ENCODE results near the gene RPS6KB2. TPM values are rescaled to one million over a fixed set of nuclear protein-coding genes. Genes with fewer than 3 reads are reported as not detected.

The RPS6KB2 gene
- total RNA-seq, 1 experiment from 2014 or later, result 46.6 TPM

DNA sequence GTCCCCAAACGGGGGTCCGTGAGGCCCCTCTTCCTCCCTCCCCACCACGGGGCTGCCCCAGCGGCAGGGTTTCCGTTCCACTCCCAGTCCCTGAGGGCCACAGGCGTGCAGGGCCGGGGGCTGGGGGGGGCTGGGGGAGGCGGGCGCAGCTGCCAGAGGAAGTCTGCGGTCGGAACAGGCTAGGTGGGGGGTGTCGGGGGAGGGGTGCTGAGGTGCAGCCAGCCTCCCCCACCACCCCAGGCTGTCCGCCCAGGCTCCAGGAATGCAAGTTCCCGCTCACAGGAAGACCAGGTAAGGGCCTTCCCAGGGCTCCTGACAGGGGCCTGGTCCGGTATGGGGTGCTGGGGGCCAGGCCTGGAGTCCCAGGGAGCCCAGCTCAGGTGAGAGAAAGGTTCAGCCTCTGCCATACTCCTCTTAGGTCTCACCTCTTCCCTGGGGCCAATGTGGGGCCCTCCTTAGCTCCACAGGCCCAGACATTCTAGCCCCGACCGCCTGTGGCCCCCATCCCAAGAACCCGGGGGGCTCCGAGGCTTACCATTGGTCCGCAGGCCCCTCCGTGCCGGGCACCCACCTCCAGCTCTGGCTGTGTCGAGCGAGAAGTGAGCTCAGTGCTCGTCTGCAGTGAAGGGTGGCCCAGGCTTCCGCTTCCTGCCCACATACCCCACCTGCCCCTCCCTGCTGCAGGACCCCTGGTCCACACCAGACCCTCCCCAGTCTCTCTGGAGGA is 9.0 kb downstream of the RPS6KB2 start, which contains the start of gene PTPRCAP:
TSS of gene PTPRCAP (minus strand) at position 601 of the 727 bp plus-strand sequence. CDS start at position 538, 63 bp downstream.
- no peak for DNase-seq (ENCODE audit: low read depth)

GRCh38 chr11:67437809-67438157 is 9.5 kb downstream of the RPS6KB2 start:
- in situ Hi-C loops (cut with HindIII; ENCODE audit: low pct_unique_long_range_greater_than_20kb, low sequenced_read_pairs), result no loop called here
- no peak for DNase-seq (ENCODE audit: low read depth)

More for the DNA sequence above, 9.0 kb downstream of the RPS6KB2 start, which contains the start of gene PTPRCAP:
- in situ Hi-C loops (cut with HindIII; ENCODE audit: low pct_unique_long_range_greater_than_20kb, low sequenced_read_pairs), result no loop called here

GRCh38 chr11:67438158-67438902 is 10.0 kb downstream of the RPS6KB2 start:
- in situ Hi-C loops (cut with HindIII; ENCODE audit: low pct_unique_long_range_greater_than_20kb, low sequenced_read_pairs), result no loop called here

GRCh38 chr11:67439321-67440228 is 11.3 kb downstream of the RPS6KB2 start:
- peak; percentile 33 for DNase-seq (ENCODE audit: low read depth)
- in situ Hi-C loops (cut with HindIII; ENCODE audit: low pct_unique_long_range_greater_than_20kb, low sequenced_read_pairs), result no loop called here

More at GRCh38 chr11:67438158-67438902, 10.0 kb downstream of the RPS6KB2 start:
- no peak for DNase-seq (ENCODE audit: low read depth)

DNA sequence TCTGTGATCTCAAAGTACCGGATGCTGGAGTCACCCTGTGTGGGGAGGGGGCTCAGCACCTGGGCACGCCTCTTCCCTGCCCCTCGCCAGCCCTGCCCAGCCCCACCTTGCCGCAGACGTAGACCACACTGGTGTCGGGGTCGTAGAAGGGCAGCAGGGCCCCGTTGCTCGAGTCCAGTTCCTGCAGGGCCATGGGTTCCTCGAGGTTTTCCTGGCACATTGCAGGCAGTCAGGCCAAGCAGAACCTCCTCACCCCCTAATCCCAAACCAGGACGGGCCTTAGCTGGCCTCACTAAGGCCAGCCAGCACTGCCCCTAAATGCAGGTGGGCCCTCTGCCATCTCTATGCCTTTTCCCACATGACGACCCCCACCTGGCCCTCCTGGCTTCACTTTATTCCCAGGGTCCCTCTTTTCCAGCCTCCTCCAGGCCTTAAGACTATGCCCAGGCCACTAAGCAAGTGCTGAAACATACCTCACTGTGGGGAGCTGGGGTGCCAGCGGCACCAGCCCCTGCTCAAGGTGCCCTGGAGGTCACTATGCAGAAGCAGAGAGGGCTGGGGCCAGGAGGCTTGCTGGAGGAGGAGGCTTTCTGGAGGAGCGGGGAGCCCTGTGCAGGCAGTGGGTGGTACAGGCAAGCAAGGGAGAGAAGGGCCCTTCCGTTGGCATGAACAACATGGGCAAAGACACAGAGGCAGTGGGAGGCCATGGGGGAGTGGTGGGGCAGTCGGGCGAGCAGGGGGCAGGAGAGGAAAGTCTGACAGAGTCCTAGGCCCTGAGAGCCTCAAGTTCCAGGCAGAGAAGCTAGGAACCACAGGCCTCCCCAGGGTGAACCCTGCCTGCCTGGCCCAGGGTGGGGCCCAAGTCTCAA is 12.2 kb downstream of the RPS6KB2 start:
- in situ Hi-C loops (cut with HindIII; ENCODE audit: low pct_unique_long_range_greater_than_20kb, low sequenced_read_pairs), result no loop called here
- DNase-seq (ENCODE audit: low read depth), result no peak

- in situ Hi-C loops (cut with HindIII; ENCODE audit: low pct_unique_long_range_greater_than_20kb, low sequenced_read_pairs), result no loop called here
- DNase-seq (ENCODE audit: low read depth), result no peak
These were observed 12.8 kb downstream of the RPS6KB2 start for GRCh38 chr11:67441098-67441563.

DNA sequence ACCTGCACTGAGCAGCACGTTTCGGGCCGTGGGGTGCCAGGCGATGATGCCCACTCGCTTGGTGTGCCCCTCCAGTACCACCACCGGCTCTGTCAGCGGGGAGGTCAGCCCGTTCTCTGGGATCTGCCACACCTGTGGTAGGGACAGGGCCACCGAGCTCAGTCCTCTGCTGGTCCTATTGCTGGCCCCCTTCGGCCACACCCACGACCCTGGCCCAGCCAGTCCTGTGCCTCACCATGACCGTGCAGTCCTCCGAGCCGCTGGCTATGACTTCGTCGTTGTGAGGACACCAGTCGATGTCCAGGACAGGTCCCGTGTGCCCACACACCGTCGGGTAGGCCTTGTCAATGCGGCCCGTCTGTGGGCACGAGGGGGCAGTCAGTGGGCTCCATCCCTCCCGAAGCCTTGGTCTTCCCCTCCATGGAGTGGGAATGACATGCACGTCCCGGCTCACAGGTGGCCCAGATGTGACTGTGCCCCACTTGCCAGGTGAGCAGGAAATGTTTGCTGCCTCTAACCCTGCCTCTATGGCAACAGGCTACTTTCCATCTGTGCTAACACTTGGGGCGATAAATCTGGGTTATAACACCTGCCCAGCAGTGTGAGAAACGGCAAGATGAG is 13.5 kb downstream of the RPS6KB2 start:
- DNase-seq (ENCODE audit: low read depth), result no peak
- in situ Hi-C loops (cut with HindIII; ENCODE audit: low pct_unique_long_range_greater_than_20kb, low sequenced_read_pairs), result no loop called here

DNA sequence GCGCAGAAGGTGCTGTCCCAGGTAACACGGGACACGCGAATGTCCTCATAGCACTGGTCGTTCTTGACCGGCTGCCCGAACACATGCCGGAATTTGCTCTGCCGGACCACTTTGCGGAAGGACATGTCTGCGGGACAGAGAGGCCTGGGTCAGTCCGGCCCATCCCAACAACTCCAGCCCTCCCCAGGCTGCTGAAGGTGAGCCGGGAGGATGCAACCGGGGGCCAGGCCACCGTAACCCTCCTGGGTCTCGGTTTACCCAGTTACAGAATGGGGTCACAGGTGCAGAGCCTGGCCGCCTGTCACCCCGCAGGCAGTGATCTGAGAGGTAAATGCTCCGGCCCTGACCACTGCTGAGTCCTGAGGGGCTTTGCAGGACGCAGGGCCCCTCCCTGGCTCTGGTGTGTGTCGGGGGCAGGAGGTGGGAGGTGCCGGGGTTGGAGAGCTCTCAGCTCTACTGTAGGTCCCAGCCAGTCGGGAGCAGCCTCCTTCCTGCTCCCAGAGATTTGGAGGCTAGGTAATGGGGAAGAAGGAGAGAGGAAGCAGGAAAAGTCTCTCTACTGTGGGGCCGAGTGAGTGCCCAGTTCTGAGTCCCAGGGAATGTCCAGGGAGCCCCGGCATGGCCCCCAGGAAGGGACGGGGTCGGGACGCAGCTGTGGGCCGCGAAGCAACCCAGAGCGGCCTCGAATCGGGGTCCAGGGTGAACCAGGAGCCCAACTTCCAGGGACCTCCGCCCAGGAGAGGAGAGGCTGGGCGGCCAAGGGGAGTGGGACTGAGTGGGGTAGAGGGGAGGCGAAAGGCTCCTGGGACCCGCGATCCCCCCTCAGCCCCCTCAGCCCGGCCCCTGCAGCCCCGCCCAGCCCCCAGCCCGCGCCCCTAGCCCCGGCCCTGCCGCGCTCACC is 14.5 kb downstream of the RPS6KB2 start:
- no peak for DNase-seq (ENCODE audit: low read depth)
- in situ Hi-C loops (cut with HindIII; ENCODE audit: low pct_unique_long_range_greater_than_20kb, low sequenced_read_pairs), result no loop called here

DNA sequence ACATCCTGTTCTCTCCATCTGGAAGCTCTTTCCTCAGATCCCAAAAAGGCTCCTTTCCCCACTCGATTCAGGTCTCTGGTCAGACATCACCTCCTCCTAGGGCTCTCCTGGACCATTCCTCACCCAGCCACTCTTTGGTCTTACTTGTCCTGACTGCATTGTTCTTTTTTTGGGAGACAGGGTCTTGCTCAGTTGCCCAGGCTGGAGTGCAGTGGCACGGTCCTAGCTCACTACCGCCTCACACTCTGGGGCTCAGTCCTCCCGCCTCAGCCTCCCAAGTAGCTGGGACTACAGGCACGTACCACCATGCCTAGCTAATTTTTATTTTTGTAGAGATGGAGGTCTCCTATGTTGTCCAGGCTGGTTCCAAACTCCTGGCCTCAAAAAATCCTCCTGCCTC is 17.2 kb downstream of the RPS6KB2 start:
- in situ Hi-C loops (cut with HindIII; ENCODE audit: low pct_unique_long_range_greater_than_20kb, low sequenced_read_pairs), result no loop called here
- no peak for DNase-seq (ENCODE audit: low read depth)

GRCh38 chr11:67448220-67448609 is 19.9 kb downstream of the RPS6KB2 start:
- in situ Hi-C loops (cut with HindIII; ENCODE audit: low pct_unique_long_range_greater_than_20kb, low sequenced_read_pairs), result no loop called here
- DNase-seq (ENCODE audit: low read depth), result no peak

DNA sequence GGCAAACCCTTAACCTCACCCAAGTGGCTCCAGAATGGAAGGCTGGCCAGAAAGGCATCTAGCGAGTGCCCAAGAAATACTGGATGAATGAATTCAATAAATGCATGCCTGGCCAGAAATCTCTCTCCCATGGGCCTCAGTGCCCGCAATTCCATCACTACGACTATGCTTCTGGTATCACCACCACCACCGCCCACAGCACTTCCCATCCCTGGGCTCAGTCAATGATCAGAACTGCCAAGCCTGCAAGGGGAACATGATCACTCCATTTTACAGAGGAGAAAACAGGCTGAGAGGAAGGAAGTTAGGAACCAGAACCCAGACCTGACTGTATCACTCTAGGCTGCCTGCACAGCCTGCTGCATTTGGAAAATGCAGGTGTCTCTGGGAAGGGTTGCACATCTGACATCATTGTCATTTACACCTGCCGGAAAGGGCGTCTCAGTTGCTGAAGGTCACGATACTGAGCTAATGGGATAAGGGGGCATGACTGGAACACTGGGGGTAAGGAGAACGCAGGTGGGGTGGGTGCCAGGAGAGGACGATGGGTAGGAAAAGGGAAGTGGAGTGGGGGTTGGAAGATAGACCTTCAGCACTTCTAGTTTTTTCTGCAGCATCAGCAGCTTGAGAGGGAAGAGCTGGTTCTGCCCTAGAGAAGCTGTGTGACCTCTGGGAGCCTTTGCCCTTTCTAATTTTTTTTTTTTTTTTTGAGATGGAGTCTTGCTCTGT is 21.0 kb downstream of the RPS6KB2 start:
- DNase-seq (ENCODE audit: low read depth), result no peak
- in situ Hi-C loops (cut with HindIII; ENCODE audit: low pct_unique_long_range_greater_than_20kb, low sequenced_read_pairs), result no loop called here

DNA sequence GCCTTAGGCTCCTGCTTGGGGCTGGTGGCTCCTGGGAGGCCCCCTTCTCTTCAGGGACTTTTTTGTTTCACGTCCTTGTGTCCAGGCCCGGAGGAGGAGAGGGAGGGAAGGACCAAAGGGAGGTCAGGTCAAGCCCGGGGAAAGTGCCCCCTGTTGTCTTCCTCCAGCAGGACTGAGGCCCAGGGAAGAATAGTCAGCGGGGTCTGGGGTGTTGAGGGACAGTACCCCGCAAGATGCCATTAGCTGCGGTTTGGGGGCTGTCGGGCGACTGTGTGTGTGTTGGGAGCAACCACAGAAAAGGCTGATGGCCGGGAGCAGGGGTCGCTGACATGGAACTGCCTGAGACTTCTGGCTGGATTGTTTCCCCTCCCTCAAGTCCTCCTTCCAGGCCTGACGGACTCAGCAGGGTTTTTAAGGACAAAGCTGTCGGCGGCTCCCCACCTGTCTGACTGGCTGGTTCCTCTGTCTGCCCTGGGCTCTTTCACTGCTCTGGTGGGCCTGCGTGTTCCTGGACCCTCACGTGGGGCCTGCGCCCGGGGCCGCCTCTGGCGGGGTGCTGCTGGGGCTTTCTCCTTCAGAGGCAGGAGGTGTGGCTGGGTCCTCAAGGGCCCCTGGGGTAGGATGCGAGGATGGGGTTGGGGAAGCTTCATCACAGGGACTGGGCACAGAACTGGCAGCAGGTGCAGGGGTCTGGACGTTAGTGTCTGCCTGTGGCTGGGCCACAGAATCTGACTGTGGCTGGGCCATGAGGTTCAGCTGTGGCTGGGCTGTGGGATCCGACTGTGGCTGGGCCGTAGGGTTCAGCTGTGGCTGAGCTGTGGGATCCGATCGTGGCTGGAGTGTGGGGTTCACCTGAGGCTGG is 22.7 kb downstream of the RPS6KB2 start:
- in situ Hi-C loops (cut with HindIII; ENCODE audit: low pct_unique_long_range_greater_than_20kb, low sequenced_read_pairs), result no loop called here
- no peak for DNase-seq (ENCODE audit: low read depth)

DNA sequence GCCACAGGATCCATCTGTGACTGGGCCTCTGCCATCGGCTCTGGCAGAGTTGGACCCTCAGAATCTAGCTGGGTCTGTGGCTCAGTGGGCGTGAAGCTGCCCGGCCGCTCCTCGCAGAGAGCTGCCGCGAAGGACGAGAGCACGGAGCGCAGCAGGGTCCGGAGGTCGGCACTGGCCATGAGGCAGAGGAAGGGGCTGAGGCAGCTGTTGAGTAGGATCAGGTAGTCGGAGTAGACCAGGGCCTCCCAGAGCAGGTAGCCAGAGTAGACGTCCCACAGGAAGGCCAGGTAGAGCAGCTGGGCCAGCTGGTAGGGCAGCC is 23.3 kb downstream of the RPS6KB2 start:
- in situ Hi-C loops (cut with HindIII; ENCODE audit: low pct_unique_long_range_greater_than_20kb, low sequenced_read_pairs), result no loop called here
- DNase-seq (ENCODE audit: low read depth), result no peak

- in situ Hi-C loops (cut with HindIII; ENCODE audit: low pct_unique_long_range_greater_than_20kb, low sequenced_read_pairs), result no loop called here
- DNase-seq (ENCODE audit: low read depth), result peak; percentile 54
These were observed 24.1 kb downstream of the RPS6KB2 start, which contains the start of gene GPR152 for GRCh38 chr11:67452141-67452952. TSS of gene GPR152 (minus strand) at chr11:67452729. CDS start at chr11:67452724, 5 bp downstream.

All from Caki2 (cell line).